ENCODE measurements around the gene SCN3A.

- TF ChIP-seq CTCF (optimal IDR thresholded peaks at IDR 0.05 in 1 of 3, IDR thresholded peaks at IDR 0.05 in 1 of 3, conservative IDR thresholded peaks at IDR 0.05 in 1 of 3; ENCODE audit: extremely low read depth in 1 of 3, insufficient read depth in 2 of 3, low read length in 3 of 3) = no peak
- TF ChIP-seq EZH2 (IDR thresholded peaks at IDR 0.05; ENCODE audit: low read length) = no peak
Measured at GRCh38 chr2:165081276-165081675, 122.6 kb downstream of the SCN3A start.
